HG02840 (cell line): ENCODE measurements around the gene CDKN3.
"Not testable (repeated sequence)": the region's sequence is repeated elsewhere in the genome, so short reads cannot be mapped to it uniquely, and the experiment has no call there.

Experiments used
- ATAC-seq: cut with Tn5 transposase; IDR thresholded peaks from one replicate; pipeline ENCODE4 v1.9.1; 2021; ENCODE audit warnings: mild to moderate bottlenecking, moderate library complexity, moderate number of reproducible peaks; ENCODE audit not compliant: unreplicated experiment, low FRiP score

CDKN3 gene

GRCh38 chr14:54451961-54452360 lies 55.2 kb downstream of the CDKN3 start:
- no peak for ATAC-seq

- ATAC-seq, result no peak
Observed at GRCh38 chr14:54453252-54453651, 56.4 kb downstream of the CDKN3 start.

- ATAC-seq, result not testable (repeated sequence)
Observed at GRCh38 chr14:54453990-54454389, 57.2 kb downstream of the CDKN3 start.

GRCh38 chr14:54455363-54455762 lies 58.6 kb downstream of the CDKN3 start:
- ATAC-seq, result no peak

GRCh38 chr14:54456820-54457608 lies 60.2 kb downstream of the CDKN3 start:
- not testable (repeated sequence) for ATAC-seq

GRCh38 chr14:54457609-54457996 lies 60.8 kb downstream of the CDKN3 start:
- ATAC-seq, result no peak

- not testable (repeated sequence) for ATAC-seq
Observed at GRCh38 chr14:54458536-54458935, 61.7 kb downstream of the CDKN3 start.

- no peak for ATAC-seq
Observed at GRCh38 chr14:54459106-54459505, 62.3 kb downstream of the CDKN3 start.

- no peak for ATAC-seq
Observed at GRCh38 chr14:54462048-54462447, 65.2 kb downstream of the CDKN3 start.

- ATAC-seq, result no peak
Observed at GRCh38 chr14:54465654-54466053, 68.8 kb downstream of the CDKN3 start.

GRCh38 chr14:54467280-54467679 lies 70.5 kb downstream of the CDKN3 start:
- no peak for ATAC-seq
